ENCODE measurements around the gene RSRC1.

- no peak for TF ChIP-seq POLR2A (IDR thresholded peaks at IDR 0.05)
- TF ChIP-seq CTCF (IDR thresholded peaks at IDR 0.05) = no peak
Observed at GRCh38 chr3:158420654-158421396, 310.9 kb downstream of the RSRC1 start.
